SJCRH30 (cell line): ENCODE data around the gene SLC30A7. TPM values are rescaled to one million over a fixed set of nuclear protein-coding genes. Genes with fewer than 3 reads are reported as not detected.
A peak's percentile ranks its signal among the peaks of the same experiment; 100 is the strongest.
"Not testable (repeated sequence)": the region's sequence is repeated elsewhere in the genome, so short reads cannot be mapped to it uniquely, and the experiment has no call there.

Experiments used
- DNase-seq, 2 experiments: peaks; one replicate each; pipeline ENCODE4 v3.0.0-alpha.2; 2015 to 2020
- H3K27ac ChIP-seq: fragments of 250-450 bp; sonication (Bioruptor Pico); 2 replicates; pipeline ENCODE4 v1.5.1; 2020; ENCODE audit warnings: mild to moderate bottlenecking, moderate library complexity
- H3K27me3 ChIP-seq: fragments of 250-450 bp; sonication (Bioruptor Pico); 2 replicates; pipeline ENCODE4 v1.5.1; 2020; ENCODE audit warnings: mild to moderate bottlenecking, moderate library complexity
- H3K36me3 ChIP-seq: fragments of 250-450 bp; sonication (Bioruptor Pico); 2 replicates; pipeline ENCODE4 v1.5.1; 2020; ENCODE audit warnings: mild to moderate bottlenecking, moderate library complexity
- H3K4me1 ChIP-seq: fragments of 250-450 bp; sonication (Bioruptor Pico); 2 replicates; pipeline ENCODE4 v1.5.1; 2020; ENCODE audit warnings: mild to moderate bottlenecking, moderate library complexity
- H3K4me3 ChIP-seq: fragments of 250-450 bp; sonication (Bioruptor Pico); 2 replicates; pipeline ENCODE4 v1.5.1; 2020; ENCODE audit warnings: mild to moderate bottlenecking, moderate library complexity
- H3K9me3 ChIP-seq: fragments of 250-450 bp; sonication (Bioruptor Pico); replicated peaks from 2 replicates; pipeline ENCODE4 v1.5.1; 2020; ENCODE audit warnings: mild to moderate bottlenecking, moderate library complexity
- total RNA-seq: library from RNA; depleted of rRNA; stranded (reverse); fragments of >200 nt; shearing (Covaris generic); gene quantifications from 2 replicates; pipeline ENCODE4 v1.2.3, GENCODE V29; 2014

SLC30A7 gene
- total RNA-seq, 1 experiment from 2014 or later = 28.8 TPM

DNA sequence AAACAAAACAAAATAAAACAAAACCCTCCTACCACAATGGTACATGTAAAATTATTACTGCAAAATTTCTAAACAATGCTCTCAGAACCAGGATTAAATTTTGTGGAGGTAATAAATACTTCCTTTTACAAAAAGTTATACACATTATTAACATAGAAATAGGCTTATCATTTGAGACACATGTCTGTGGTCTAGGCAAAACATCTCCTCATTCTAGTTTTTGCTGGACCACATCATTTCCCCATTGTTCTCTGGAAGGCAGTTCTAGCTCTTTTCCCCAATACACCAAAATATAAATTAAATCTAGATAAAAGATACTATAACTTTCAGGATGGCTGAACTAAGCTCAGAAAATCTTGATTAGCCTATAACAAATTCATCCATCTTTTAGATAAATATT, 19.6 kb upstream of the SLC30A7 start:
- Histone ChIP-seq H3K4me1 (no peaks in the 10 kb centered on the region), H3K36me3 (peaks cover 8% of the 10 kb centered on the region), H3K9me3 (no peaks in the 10 kb centered on the region), H3K27me3 (no peaks in the 10 kb centered on the region), H3K4me3 (no peak overlapping the region), H3K27ac (no peak overlapping the region)
- DNase-seq = no peak

DNA sequence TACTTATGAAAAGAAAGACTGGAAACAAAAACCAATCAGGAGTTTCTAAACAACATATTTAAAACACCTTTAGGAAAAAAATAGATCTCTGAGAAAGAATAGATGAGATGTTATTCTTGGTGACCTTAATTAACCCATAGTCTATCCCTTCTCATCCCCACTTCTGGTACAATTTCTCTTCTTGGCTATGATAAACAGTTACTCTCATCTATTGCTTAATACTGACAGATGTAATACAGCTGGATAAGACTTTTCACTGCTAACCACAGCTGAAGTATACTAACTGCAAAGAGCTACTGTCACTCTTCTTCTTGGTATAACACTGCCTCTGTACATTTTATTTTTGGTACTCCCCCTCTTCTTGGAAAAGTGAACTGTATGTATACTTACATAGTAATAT, 16.5 kb upstream of the SLC30A7 start:
- DNase-seq = no peak
- Histone ChIP-seq H3K27me3 (no peaks in the 10 kb centered on the region), H3K4me3 (no peak overlapping the region), H3K4me1 (no peaks in the 10 kb centered on the region), H3K27ac (no peak overlapping the region), H3K9me3 (no peaks in the 10 kb centered on the region), H3K36me3 (peaks cover 7% of the 10 kb centered on the region)

DNA sequence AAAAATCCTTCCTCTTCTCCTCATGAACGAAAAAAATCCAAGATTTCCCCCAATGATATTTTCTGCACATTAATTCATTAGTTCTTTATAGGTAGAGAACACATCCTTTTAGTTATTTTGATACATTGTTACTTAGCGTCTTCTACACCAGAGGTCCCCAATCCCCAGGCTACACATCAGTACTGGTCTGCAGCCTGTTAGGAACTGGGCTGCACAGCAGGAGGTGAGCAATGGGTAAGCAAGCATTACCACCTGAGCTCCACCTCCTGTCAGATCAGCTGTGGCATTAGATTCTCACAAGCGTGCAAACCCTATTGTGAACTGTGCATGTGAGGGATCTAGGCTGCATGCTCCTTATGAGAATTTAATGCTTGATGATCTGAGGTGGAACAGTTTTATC, 14.2 kb upstream of the SLC30A7 start:
- H3K27ac ChIP-seq = no peak overlapping the region
- no peaks in the 10 kb centered on the region for H3K9me3 ChIP-seq
- no peaks in the 10 kb centered on the region for H3K27me3 ChIP-seq
- peaks cover 8% of the 10 kb centered on the region for H3K36me3 ChIP-seq
- no peak overlapping the region for H3K4me3 ChIP-seq
- no peak for DNase-seq
- H3K4me1 ChIP-seq = no peaks in the 10 kb centered on the region

DNA sequence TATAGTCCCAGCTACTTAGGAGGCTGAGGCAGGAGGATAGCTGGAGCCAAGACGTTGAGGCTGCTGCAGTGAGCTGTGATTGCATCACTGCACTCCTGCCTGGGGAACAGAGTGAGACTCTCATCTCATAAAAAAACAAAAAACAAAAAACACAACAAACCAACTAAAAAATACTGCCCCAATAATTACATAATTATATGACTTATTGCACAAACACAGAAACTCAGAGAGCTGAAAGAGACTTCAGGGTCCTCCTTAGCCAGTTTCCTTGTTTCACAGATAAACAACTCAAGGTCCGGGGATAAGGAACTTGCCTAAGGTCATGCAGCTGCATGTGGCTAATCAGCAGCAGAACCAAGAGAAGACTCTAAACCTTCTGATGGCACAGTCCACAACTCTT, 13.2 kb upstream of the SLC30A7 start:
- no peak overlapping the region for H3K27ac ChIP-seq
- H3K4me3 ChIP-seq = no peak overlapping the region
- DNase-seq = no peak
- no peaks in the 10 kb centered on the region for H3K27me3 ChIP-seq
- H3K36me3 ChIP-seq = peaks cover 9% of the 10 kb centered on the region
- H3K4me1 ChIP-seq = no peaks in the 10 kb centered on the region
- H3K9me3 ChIP-seq = no peaks in the 10 kb centered on the region

DNA sequence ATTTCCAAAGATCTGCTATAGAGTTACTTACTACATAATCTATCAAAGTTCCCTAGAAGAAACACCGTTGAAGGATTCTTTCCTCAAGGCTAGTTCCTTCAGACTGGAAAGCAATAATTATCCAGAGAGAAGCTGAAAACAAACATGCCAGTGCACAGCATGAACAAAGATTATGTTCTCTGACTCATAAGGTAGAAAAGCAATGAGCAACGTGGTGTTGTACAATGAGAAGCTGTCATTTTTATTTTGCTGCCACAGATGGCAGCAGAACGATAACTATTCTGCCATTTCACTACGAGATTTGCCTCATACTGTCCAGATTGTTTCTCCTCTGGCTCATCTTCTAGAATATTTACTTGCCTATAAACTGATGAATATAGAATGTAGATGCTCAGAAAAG, 11.9 kb upstream of the SLC30A7 start:
- H3K27ac ChIP-seq = no peak overlapping the region
- no peak for DNase-seq
- no peaks in the 10 kb centered on the region for H3K27me3 ChIP-seq
- H3K9me3 ChIP-seq = 0 out of 2 replicates have a peak, but pooled peaks cover 5% of the 10 kb centered on the region
- peaks cover 9% of the 10 kb centered on the region for H3K36me3 ChIP-seq
- H3K4me1 ChIP-seq = no peaks in the 10 kb centered on the region
- no peak overlapping the region for H3K4me3 ChIP-seq

DNA sequence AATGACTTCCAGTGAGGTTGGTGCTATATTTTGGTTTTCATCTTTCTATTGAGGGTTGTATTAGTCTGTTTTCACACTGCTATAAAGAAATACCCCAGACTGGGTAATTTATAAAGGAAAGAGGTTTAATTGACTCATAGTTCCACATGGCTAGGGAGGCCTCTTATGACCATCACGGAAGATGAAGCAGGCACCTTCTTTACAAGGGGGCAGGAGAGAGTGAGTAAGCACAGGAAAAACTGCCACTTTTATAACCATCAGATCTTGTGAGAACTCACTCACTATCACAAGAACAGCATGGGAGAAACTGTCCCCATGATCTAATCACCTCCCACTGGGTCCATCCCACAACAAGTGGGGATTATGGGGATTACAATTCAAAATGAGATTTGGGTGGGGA, 6.9 kb upstream of the SLC30A7 start:
- not testable (repeated sequence) for H3K4me1 ChIP-seq, DNase-seq, H3K4me3 ChIP-seq, H3K27me3 ChIP-seq, H3K27ac ChIP-seq
- Histone ChIP-seq H3K9me3 (0 out of 2 replicates have a peak, but pooled peaks cover 13% of the 10 kb centered on the region), H3K36me3 (peaks cover 11% of the 10 kb centered on the region)

DNA sequence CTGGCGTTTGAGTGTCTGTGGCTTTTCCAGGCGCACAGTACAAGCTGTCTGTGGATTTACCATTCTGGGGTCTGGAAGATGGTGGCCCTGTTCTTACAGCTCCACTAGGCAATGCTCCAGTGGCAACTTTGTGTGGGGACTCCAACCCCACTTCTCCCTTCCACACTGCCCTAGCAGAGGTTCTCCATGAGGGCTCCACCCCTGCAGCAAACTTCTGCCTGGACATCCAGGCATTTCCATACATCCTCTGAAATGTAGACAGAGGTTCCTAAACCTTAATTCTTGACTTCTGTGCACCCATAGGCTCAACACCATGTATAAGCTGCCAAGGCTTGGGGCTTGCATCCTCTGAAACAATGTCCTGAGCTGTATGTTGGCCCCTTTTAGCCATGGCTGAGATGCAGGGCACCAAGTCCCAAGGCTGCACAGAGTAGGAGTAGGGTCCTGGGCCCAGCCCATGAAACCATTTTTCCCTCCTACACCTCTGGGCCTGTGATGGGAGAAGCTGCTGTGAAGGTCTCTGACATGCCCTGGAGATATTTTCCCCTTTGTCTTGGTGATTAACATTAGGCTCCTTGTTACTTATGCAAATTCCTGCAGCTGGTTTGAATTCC, 5.9 kb upstream of the SLC30A7 start:
- H3K27ac ChIP-seq, DNase-seq, H3K4me1 ChIP-seq, H3K4me3 ChIP-seq, H3K27me3 ChIP-seq: not testable (repeated sequence)
- H3K9me3 ChIP-seq = 0 out of 2 replicates have a peak, but pooled peaks cover 13% of the 10 kb centered on the region
- peaks cover 11% of the 10 kb centered on the region for H3K36me3 ChIP-seq

DNA sequence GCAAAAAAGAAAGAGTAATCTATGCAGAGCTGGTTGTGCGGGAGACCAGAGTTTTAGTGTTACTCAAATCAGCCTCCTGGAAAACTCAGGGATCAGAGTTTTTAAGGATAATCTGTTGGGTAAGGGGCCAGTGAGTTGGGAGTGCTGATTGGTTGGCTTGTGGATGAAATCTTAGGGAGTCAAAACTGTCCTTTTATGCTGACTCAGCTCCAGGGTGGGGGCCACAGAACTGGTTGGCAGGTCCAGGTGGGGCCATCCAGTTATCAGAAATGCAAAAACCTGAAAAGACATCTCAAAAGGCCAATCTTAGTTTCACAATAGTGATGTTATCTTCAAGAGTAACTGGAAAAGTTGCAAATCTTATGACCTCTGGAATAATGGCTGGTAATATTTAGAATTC, 4.5 kb upstream of the SLC30A7 start:
- Histone ChIP-seq H3K27ac (no peak overlapping the region), H3K27me3 (no peaks in the 10 kb centered on the region), H3K36me3 (peaks cover 11% of the 10 kb centered on the region), H3K9me3 (0 out of 2 replicates have a peak, but pooled peaks cover 13% of the 10 kb centered on the region), H3K4me1 (no peaks in the 10 kb centered on the region), H3K4me3 (no peak overlapping the region)
- no peak for DNase-seq

DNA sequence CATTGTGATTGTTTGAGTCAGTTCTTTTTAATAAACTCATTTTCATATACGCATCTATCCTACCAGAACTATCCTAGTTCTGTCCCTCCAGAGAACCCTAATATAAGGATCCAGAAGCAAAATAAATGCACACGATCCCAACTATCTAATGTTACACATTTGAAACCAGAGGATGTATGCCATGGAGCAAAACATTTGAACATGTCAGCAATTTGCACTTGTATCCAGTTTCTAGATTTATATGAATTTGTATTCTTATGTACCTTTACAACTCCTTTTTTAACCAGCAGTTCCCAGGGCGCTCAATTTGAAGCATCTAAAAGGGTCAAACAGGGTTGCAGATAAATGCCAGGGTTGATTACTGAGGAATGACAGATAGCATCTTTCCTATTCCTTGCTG, 3.3 kb upstream of the SLC30A7 start:
- H3K9me3 ChIP-seq = 0 out of 2 replicates have a peak, but pooled peaks cover 13% of the 10 kb centered on the region
- no peak overlapping the region for H3K4me3 ChIP-seq
- no peak overlapping the region for H3K27ac ChIP-seq
- no peaks in the 10 kb centered on the region for H3K27me3 ChIP-seq
- H3K36me3 ChIP-seq = peaks cover 6% of the 10 kb centered on the region
- DNase-seq = no peak
- no peaks in the 10 kb centered on the region for H3K4me1 ChIP-seq

DNA sequence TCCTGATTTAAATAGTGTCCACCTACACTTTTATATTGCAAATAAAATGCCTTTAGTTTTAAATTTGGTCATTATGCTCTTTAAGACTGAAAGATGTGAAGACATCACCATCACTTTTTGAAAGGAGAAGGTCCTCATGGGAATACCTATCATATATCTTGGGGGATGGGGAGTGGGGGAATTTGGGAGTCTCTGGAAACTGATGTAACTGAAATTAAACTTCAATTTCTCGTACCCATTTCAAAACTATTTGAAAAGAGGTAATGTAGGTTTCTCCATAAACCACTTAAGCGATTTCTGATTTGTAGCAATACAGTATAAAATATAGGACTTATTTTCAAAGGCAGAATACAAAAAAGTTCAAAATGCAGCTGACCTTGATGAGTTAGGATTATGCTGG, 2.2 kb upstream of the SLC30A7 start:
- Histone ChIP-seq H3K27me3 (no peaks in the 10 kb centered on the region), H3K4me3 (peak overlapping the region; percentile 87), H3K27ac (no peak overlapping the region; the same call in 1 of the 2 replicates), H3K36me3 (peaks cover 8% of the 10 kb centered on the region), H3K4me1 (no peaks in the 10 kb centered on the region), H3K9me3 (0 out of 2 replicates have a peak, but pooled peaks cover 11% of the 10 kb centered on the region)
- DNase-seq = no peak

DNA sequence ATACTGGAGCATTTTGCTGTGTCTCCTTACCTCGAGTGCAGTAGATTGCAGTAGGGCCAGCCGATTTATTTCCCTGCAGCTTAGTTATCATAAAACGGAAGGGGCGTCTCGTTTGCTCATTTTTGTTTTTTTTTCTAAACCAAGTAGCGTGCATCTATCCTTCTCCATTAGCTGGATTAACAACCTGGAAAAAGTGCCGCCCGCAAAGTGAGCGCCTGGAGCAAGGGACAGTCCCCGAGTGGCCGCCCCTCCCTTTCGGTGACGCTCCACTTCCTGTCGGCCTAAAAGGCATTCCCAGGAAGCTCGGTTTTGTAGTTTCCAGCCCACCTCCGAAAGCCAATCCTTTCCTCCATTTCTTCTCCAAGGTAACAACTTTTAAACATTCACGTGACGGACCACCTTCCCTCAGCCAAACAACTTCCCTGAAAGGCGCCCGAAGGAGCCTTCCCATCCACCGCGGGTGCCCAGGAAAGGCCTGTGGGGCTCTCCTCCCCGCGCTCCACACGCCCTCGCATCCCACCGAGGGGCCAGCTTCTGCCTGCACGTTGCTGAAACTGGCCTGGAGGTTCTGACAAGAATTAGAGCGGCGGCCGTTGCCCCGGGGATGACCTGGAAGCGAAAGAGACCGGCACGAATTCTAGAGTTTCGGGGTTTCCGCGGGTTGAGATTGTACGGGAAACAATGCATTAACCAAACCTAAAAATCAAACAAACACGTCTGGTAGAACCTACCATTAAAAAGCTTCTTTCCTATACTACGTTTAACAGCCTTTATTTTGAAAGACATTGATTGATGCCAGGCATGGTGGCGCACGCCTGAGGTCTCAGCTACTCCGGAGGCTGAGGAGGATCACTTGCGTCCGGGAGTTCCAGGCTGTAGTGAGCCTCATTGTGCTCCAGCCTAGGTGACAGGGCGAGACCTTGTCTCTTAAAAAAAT, 1.0 kb upstream of the SLC30A7 start, which contains the start of gene EXTL2:
Gene EXTL2, minus strand, starts transcription at position 240 of the 937 bp plus-strand sequence. CDS start 6,085 bp downstream, outside the sequence.
- DNase-seq = peak; percentile 92 to 94
- peak within 1 kb of the TSS; percentile 87 for H3K4me3 ChIP-seq
- H3K27ac ChIP-seq = peak within 1 kb of the TSS; percentile 90
- no peaks in the 10 kb centered on the region for H3K27me3 ChIP-seq
- H3K9me3 ChIP-seq = no peaks in the 10 kb centered on the region
- peaks cover 4% of the 10 kb centered on the region; the same call in 1 of the 2 replicates for H3K36me3 ChIP-seq
- H3K4me1 ChIP-seq = no peaks in the 10 kb centered on the region

DNA sequence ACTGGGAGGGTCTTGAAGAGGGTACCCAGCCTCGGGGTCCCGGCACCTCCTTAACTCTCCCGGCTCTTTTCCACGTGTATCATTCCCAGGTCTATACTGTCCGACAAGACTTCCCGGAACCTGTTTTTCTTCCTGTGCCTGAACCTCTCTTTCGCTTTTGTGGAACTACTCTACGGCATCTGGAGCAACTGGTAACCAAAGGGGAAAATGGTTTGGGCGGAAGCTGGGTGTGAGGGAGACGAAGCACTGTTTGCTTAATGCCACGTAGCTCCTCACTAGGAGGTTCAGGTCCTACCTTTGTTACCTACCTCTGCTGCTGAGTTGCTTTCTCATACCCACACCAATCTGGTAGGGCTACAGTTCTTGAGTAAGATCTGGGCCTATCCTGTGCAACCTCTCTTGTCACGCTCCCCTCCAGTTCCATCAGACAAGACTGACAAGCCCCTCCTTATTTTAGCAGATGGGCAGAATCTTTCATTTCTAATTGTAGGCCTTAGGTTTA, 642 bp downstream of the SLC30A7 start:
- H3K36me3 ChIP-seq = peaks cover 19% of the 10 kb centered on the region
- peak overlapping the region; percentile 87 for H3K4me3 ChIP-seq
- H3K27ac ChIP-seq = peak overlapping the region; percentile 90
- peak; percentile 29 to 52 for DNase-seq
- H3K9me3 ChIP-seq = no peaks in the 10 kb centered on the region
- no peaks in the 10 kb centered on the region for H3K27me3 ChIP-seq
- no peaks in the 10 kb centered on the region for H3K4me1 ChIP-seq

DNA sequence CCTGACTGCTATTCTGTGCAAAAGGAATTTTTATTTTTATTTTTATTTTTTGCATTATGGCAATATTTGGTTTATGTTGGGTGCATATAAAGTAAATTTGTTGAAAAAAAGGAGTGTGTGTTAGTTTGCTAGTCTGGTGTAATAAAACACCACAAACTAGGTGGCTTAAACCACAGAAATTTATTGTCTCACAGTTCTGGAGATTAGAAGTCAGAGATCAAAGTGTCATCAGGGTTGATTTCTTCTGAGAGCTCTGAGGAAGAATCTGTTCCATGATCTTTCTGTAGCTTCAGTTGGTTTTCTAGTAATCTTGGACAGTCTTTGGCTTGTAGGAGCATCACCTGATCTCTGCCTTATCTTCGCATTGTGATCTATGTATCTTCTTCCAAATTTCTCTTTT, 6.5 kb downstream of the SLC30A7 start:
- Histone ChIP-seq H3K36me3 (peaks cover 64% of the 10 kb centered on the region), H3K9me3 (peaks cover 5% of the 10 kb centered on the region; the same call in 1 of the 2 replicates), H3K4me3 (no peak overlapping the region), H3K4me1 (no peaks in the 10 kb centered on the region), H3K27ac (no peak overlapping the region), H3K27me3 (no peaks in the 10 kb centered on the region)
- no peak for DNase-seq

DNA sequence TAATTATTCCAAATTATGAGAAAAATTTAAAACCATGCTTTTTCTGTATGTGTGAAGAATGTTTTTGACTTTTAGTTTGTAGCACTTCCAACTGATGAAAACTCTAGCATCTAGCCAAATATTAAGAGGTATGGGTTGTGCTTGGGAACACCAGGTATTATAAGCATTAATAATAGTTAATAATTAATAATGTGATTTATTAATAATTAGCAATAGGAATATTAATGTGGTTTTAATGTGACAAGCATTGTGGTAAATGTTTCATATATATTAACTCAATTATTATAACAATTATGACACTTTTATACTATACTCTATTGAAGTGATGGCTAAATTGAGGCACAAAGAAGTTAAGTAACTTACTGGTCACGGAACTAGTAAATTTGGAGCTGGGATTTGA, 7.9 kb downstream of the SLC30A7 start:
- Histone ChIP-seq H3K4me3 (no peak overlapping the region), H3K27me3 (no peaks in the 10 kb centered on the region), H3K27ac (no peak overlapping the region), H3K9me3 (peaks cover 5% of the 10 kb centered on the region; the same call in 1 of the 2 replicates), H3K36me3 (peaks cover 73% of the 10 kb centered on the region), H3K4me1 (no peaks in the 10 kb centered on the region)
- DNase-seq = no peak

DNA sequence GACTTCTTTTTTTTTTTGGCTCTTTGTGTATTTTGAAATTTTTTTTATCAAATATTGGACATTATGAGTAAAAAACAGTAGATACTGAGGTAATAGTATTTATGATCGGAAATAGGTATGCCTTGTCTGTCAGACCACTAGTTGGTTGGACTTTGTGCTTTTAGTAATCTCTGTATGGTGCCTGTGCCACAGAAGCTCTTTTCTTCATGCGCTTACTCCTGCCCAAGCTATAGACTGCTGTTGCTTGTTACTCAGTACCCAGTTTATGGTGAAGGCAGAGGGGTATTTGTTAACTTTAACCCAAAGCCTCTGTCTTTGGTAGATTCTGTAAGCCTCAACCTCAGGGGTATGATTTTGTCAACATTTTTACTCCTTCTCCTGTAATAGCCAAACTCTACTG, 8.6 kb downstream of the SLC30A7 start:
- Histone ChIP-seq H3K27me3 (no peaks in the 10 kb centered on the region), H3K4me3 (no peak overlapping the region), H3K9me3 (peaks cover 5% of the 10 kb centered on the region; the same call in 1 of the 2 replicates), H3K27ac (no peak overlapping the region), H3K36me3 (peaks cover 79% of the 10 kb centered on the region), H3K4me1 (no peaks in the 10 kb centered on the region)
- DNase-seq = no peak
